Psoas muscle (tissue), 8 donors: ENCODE results near the gene COLEC12. TPM values are rescaled to one million over a fixed set of nuclear protein-coding genes. Genes with fewer than 3 reads are reported as not detected.

Experiments
- ATAC-seq, 4 donors: fragments of 200-7000 bp; cut with Tn5 transposase; one replicate each; pipeline ENCODE4 v1.9.1; 2020; ENCODE audit warnings: moderate library complexity in 3 of 4, mild to moderate bottlenecking in 2 of 4
- DNase-seq, 2 donors: peaks; one replicate each; pipeline ENCODE4 v3.0.0-alpha.2; 2020
- H3K27ac ChIP-seq: fragments of 200-600 bp; one replicate; pipeline ENCODE4 v1.8.0; 2022
- H3K27me3 ChIP-seq, 3 donors: fragments of 200-600 bp in 1 of 3; one replicate each; pipeline versions ENCODE4 v1.6.1 to v1.8.0; 2013 to 2022; ENCODE audit warnings: low read length in 2 of 3, mild to moderate bottlenecking in 2 of 3, moderate library complexity in 1 of 3; ENCODE audit not compliant: insufficient read depth in 3 of 3
- H3K36me3 ChIP-seq, 2 donors: fragments of 200-600 bp in 1 of 2; one replicate each; pipeline versions ENCODE4 v1.6.1 to v1.8.0; 2013 to 2022; ENCODE audit warnings: low read depth in 1 of 2, mild to moderate bottlenecking in 1 of 2, moderate library complexity in 1 of 2; ENCODE audit not compliant: insufficient read depth in 1 of 2
- H3K4me1 ChIP-seq: fragments of 200-600 bp; one replicate; pipeline ENCODE4 v1.8.0; 2022
- H3K4me3 ChIP-seq: fragments of 200-600 bp; one replicate; pipeline ENCODE4 v1.8.0; 2022; ENCODE audit warnings: mild to moderate bottlenecking
- H3K9me3 ChIP-seq: fragments of 200-600 bp; one replicate; pipeline ENCODE4 v1.8.0; 2022
- WGBS, 3 donors: extraction: QIAGEN DNeasy Blood & Tissue Kit; methylation state at CpG; one replicate each; pipeline versions ENCODE4 v1.1.6 to v1.1.7; 2013; 5-methylcytosine and 5-hydroxymethylcytosine counted together
- intact Hi-C, 2 donors: fragments of 100-400 bp; cut with DNase I; formaldehyde crosslinking; loops; one replicate each; pipeline versions ENCODE4 v1.11.0 to v1.14.2; 2022
- polyA plus RNA-seq, 3 donors: library from polyadenylated mRNA; stranded (reverse); fragments of 200-250 nt; gene quantifications; one replicate each; pipeline ENCODE4 v1.2.3, GENCODE V29; 2013
- total RNA-seq, 4 donors: library from RNA; stranded (reverse); fragmentation: NEBNext Ultra II Directional in 2 of 4; extraction: Animal tissue kit (Norgen Biotek cat#: 25700) in 2 of 4; gene quantifications; one replicate each; pipeline versions ENCODE4 v1.2.1 to v1.2.4, GENCODE V29; 2021 to 2023
- TF ChIP-seq, protein P1 (sequence below): fragments of 200-600 bp; IDR thresholded peaks from one replicate; pipeline ENCODE4 v1.8.0; 2022; ENCODE audit warnings: antibody characterized with exemption
- donor health status: healthy with polysubstance abuse.
- donor health status: DM: no; HTN: no; CAD: no; lungs with moderate emphysema.
- donor health status: Bipolar disorder and iron deficiency.
- donor health status: healthy.
- donor health status: DM: yes; HTN: yes; CAD: no.
- donor health status: DM: no; HTN: no; CAD: no.
- donor health status: DM: no; HTN: no; CAD: no.
- donor health status: DM: yes; HTN: yes; CAD: no.

The COLEC12 gene
- total and polyA plus RNA-seq, 7 donors = 0.80 to 6.4 (median 3.4) TPM

DNA sequence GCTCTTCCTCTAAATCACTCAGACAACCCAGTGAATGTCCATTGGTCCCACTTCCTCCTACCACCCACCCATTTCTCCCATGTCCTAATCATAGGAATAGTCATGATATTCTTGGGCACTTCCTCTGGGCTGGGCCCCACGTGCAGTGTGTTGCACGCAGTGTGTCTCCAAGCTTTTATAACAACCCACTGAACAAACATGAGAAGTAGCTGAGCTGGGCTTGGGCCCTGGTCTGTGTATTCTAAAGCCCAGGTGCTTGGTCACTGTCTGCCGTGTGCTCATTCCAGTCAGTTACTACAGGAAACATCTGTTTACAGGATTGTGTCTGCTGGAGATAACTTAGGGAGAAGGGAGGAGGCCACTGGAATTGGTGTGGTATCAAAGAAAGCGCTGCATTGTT is 168.5 kb downstream of the COLEC12 start:
- DNase-seq = peak in 1 of 2 donors; percentile 28
- H3K4me3 ChIP-seq = no peak overlapping the region
- intact Hi-C loops = no loop called here
- peak overlapping the region; percentile 25 for H3K27ac ChIP-seq
- H3K9me3 ChIP-seq = no peaks in the 10 kb centered on the region
- TF ChIP-seq, protein P1, sequence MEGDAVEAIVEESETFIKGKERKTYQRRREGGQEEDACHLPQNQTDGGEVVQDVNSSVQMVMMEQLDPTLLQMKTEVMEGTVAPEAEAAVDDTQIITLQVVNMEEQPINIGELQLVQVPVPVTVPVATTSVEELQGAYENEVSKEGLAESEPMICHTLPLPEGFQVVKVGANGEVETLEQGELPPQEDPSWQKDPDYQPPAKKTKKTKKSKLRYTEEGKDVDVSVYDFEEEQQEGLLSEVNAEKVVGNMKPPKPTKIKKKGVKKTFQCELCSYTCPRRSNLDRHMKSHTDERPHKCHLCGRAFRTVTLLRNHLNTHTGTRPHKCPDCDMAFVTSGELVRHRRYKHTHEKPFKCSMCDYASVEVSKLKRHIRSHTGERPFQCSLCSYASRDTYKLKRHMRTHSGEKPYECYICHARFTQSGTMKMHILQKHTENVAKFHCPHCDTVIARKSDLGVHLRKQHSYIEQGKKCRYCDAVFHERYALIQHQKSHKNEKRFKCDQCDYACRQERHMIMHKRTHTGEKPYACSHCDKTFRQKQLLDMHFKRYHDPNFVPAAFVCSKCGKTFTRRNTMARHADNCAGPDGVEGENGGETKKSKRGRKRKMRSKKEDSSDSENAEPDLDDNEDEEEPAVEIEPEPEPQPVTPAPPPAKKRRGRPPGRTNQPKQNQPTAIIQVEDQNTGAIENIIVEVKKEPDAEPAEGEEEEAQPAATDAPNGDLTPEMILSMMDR = no peak
- H3K27me3 ChIP-seq = peaks cover 0 to 3% (median 0%) of the 10 kb centered on the region in 3 donors
- peak in 1 of 4 donors; percentile 44 for ATAC-seq
- WGBS, 3 donors = 46 to 64% (median 46%) methylated on average over 4 of the region's 4 CpGs
- peaks cover 7% of the 10 kb centered on the region for H3K4me1 ChIP-seq
- H3K36me3 ChIP-seq = no peaks in the 10 kb centered on the region

GRCh38 chr18:331221-331821 is 169.2 kb downstream of the COLEC12 start:
- TF ChIP-seq, protein P1 = no peak
- intact Hi-C loops = no loop called here
- Histone ChIP-seq H3K9me3 (no peaks in the 10 kb centered on the region), H3K27ac (no peak overlapping the region), H3K4me1 (peaks cover 7% of the 10 kb centered on the region), H3K27me3 (peaks cover 0 to 3% (median 0%) of the 10 kb centered on the region in 3 donors), H3K4me3 (no peak overlapping the region), H3K36me3 (no peaks in the 10 kb centered on the region)
- DNase-seq (no peak), ATAC-seq (peak in 2 of 4 donors; percentile 15 to 22)
- WGBS, 3 donors = 32 to 42% (median 34%) methylated on average over 12 of the region's 12 CpGs

DNA sequence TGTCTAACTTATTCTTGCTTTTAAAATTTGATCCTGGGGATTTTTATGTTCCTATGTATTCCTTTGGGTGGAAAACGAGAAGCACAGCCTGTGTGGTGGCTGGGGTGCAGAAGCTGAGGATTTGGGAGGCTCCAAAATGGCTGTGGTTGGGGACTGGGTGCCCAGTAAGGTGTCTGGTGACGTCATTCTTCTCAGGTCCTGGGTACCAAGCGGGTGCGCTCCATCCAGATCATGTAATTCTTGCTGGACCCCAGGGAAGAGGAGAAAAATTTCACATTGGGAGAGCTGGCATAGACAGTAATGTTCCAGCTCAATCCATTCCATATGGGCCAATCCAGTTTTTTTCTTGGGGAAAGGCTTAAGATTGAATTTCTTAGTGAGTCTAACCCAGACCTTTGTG is 171.6 kb downstream of the COLEC12 start:
- ATAC-seq (no peak), DNase-seq (no peak)
- TF ChIP-seq, protein P1 = no peak
- Histone ChIP-seq H3K27me3 (no peaks in the 10 kb centered on the region), H3K36me3 (no peaks in the 10 kb centered on the region), H3K27ac (no peak overlapping the region), H3K4me3 (no peak overlapping the region), H3K4me1 (peaks cover 7% of the 10 kb centered on the region), H3K9me3 (no peaks in the 10 kb centered on the region)
- 91 to 98% (median 96%) methylated on average over 4 of the region's 4 CpGs for WGBS, 3 donors
- intact Hi-C loops = no loop called here

GRCh38 chr18:326846-327245 is 173.7 kb downstream of the COLEC12 start:
- intact Hi-C loops = no loop called here
- 32 to 68% (median 38%) methylated on average over 1 of the region's 1 CpG for WGBS, 3 donors
- no peak overlapping the region for H3K4me3 ChIP-seq
- no peak for DNase-seq
- no peak overlapping the region for H3K27ac ChIP-seq
- no peak for ATAC-seq
- TF ChIP-seq, protein P1 = no peak
- peaks cover 3% of the 10 kb centered on the region for H3K4me1 ChIP-seq
- H3K27me3 ChIP-seq = no peaks in the 10 kb centered on the region
- no peaks in the 10 kb centered on the region for H3K9me3 ChIP-seq
- H3K36me3 ChIP-seq = no peaks in the 10 kb centered on the region

DNA sequence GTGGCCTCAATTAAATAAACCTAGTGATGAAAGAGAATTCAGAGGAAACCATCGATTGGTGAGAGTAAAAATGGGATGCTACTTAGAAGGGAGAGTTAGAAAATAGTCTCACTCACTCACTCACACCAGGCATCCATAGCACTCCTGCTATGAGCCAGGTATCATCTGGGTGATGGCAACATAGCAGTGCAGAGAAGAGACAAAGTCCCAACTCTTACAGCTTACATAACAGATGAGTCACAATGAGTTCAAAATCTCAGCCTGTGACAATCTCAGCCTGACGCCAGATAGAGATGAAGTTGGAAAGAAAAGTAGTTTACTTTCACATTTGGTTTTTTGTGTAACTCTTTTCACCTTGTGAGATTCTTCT is 177.3 kb downstream of the COLEC12 start:
- H3K27ac ChIP-seq = no peak overlapping the region
- TF ChIP-seq, protein P1 = no peak
- H3K4me1 ChIP-seq = no peaks in the 10 kb centered on the region
- H3K9me3 ChIP-seq = no peaks in the 10 kb centered on the region
- 65 to 71% (median 66%) methylated on average over 2 of the region's 2 CpGs for WGBS, 3 donors
- no peaks in the 10 kb centered on the region for H3K27me3 ChIP-seq
- intact Hi-C loops = no loop called here
- no peak overlapping the region for H3K4me3 ChIP-seq
- ATAC-seq (peak in 1 of 4 donors; percentile 67), DNase-seq (no peak)
- H3K36me3 ChIP-seq = no peaks in the 10 kb centered on the region
